SK-N-SH (cell line): ENCODE results near the gene PPP1R36. TPM values are rescaled to one million over a fixed set of nuclear protein-coding genes. Genes with fewer than 3 reads are reported as not detected.

ENCODE experiments used
- CTCF ChIA-PET: fragments of 300-600, 350-600 bp; formaldehyde crosslinking; extraction: SDS; loops from one replicate; lab custom pipeline; 2021; lab: Yijun Ruan, JAX
- POLR2A ChIA-PET: fragments of 350-600 bp; sonication (Branson Sonifier 250); formaldehyde crosslinking; extraction: SDS; loops from one replicate; lab custom pipeline; 2020; ENCODE audit warnings: antibody characterized with exemption, inconsistent platforms; lab: Yijun Ruan, JAX
- DNase-seq: peaks from one replicate; pipeline ENCODE4 v3.0.0; 2012
- H2AFZ ChIP-seq: fragments of 200-600 bp; sonication (generic); 2 replicates; pipeline ENCODE4 v1.8.1; 2016; ENCODE audit warnings: antibody characterized with exemption, mild to moderate bottlenecking, low read depth
- H3F3A ChIP-seq: fragments of 200-600 bp; sonication (generic); replicated peaks from 2 replicates; pipeline ENCODE3; 2016; ENCODE audit warnings: antibody characterized with exemption, mild to moderate bottlenecking; ENCODE audit not compliant: insufficient read depth
- H3K27ac ChIP-seq, 2 experiments: fragments of 200-500 bp in 1 of 2; fragments of 200-600 bp in 1 of 2; sonication (Bioruptor generic) in 1 of 2; sonication (generic), shearing (Covaris generic) in 1 of 2; 2 replicates each; pipeline versions ENCODE4 v1.5.1 to v1.6.1; 2014 to 2016; ENCODE audit warnings: low read depth in 2 of 2, inconsistent platforms in 1 of 2, low read length in 1 of 2, mild to moderate bottlenecking in 1 of 2, mixed read lengths in 1 of 2
- H3K27me3 ChIP-seq: fragments of 200-600 bp; sonication (generic), shearing (Covaris generic); 2 replicates; pipeline ENCODE4 v1.6.1; 2016; ENCODE audit warnings: mixed run types; ENCODE audit not compliant: insufficient read depth
- H3K36me3 ChIP-seq, 2 experiments: fragments of 200-500 bp in 1 of 2; fragments of 200-600 bp in 1 of 2; sonication (Bioruptor generic) in 1 of 2; sonication (generic) in 1 of 2; replicated peaks in 1 of 2; 2 replicates each; pipeline versions ENCODE3 to v1.5.1; 2014 to 2016; ENCODE audit warnings: low read length in 1 of 2, mild to moderate bottlenecking in 1 of 2; ENCODE audit not compliant: insufficient read depth in 2 of 2, control insufficient read depth in 1 of 2
- H3K4me1 ChIP-seq, 2 experiments: fragments of 200-500 bp in 1 of 2; fragments of 200-600 bp in 1 of 2; sonication (Bioruptor generic) in 1 of 2; sonication (generic), shearing (Covaris generic) in 1 of 2; 2 replicates each; pipeline versions ENCODE4 v1.5.1 to v1.6.1; 2014 to 2016; ENCODE audit warnings: low read depth in 1 of 2, low read length in 1 of 2, mixed run types in 1 of 2; ENCODE audit not compliant: insufficient read depth in 2 of 2, control insufficient read depth in 1 of 2
- H3K4me2 ChIP-seq: fragments of 200-600 bp; sonication (generic), shearing (Covaris generic); 2 replicates; pipeline ENCODE4 v1.6.1; 2017; ENCODE audit warnings: mixed run types
- H3K4me3 ChIP-seq, 2 experiments: fragments of 200-500 bp in 1 of 2; fragments of 200-600 bp in 1 of 2; sonication (Bioruptor generic) in 1 of 2; sonication (generic), shearing (Covaris generic) in 1 of 2; 2 replicates each; pipeline versions ENCODE4 v1.5.1 to v1.8.1; 2014 to 2016; ENCODE audit warnings: low read depth in 2 of 2, inconsistent platforms in 1 of 2, low read length in 1 of 2, mild to moderate bottlenecking in 1 of 2, mixed read lengths in 1 of 2, moderate library complexity in 1 of 2
- H3K79me2 ChIP-seq: fragments of 200-600 bp; sonication (generic); 2 replicates; pipeline ENCODE4 v1.8.1; 2017; ENCODE audit warnings: mild to moderate bottlenecking; ENCODE audit not compliant: insufficient read depth
- H3K9ac ChIP-seq: fragments of 200-600 bp; sonication (generic); 2 replicates; pipeline ENCODE4 v1.6.1; 2017; ENCODE audit warnings: mixed run types
- H3K9me2 ChIP-seq: fragments of 200-600 bp; sonication (generic); 2 replicates; pipeline ENCODE4 v1.6.1; 2017; ENCODE audit warnings: mixed run types
- H3K9me3 ChIP-seq: fragments of 200-600 bp; sonication (generic); 2 replicates; pipeline ENCODE4 v1.6.1; 2017; ENCODE audit warnings: mixed run types, mild to moderate bottlenecking, moderate library complexity
- H4K20me1 ChIP-seq: fragments of 200-600 bp; sonication (generic); 2 replicates; pipeline ENCODE4 v1.6.1; 2017; ENCODE audit warnings: mild to moderate bottlenecking, mixed run types; ENCODE audit not compliant: insufficient read depth
- CHD2 ChIP-seq: fragments of 150-350 bp; IDR thresholded peaks from 2 replicates; pipeline ENCODE4 v1.6.1; 2018; ENCODE audit warnings: low read length; ENCODE audit not compliant: partially characterized antibody
- CTCF ChIP-seq: fragments of 200-600 bp; sonication (generic); IDR thresholded peaks from 2 replicates; pipeline ENCODE4 v1.6.1; 2017; ENCODE audit warnings: antibody characterized with exemption, mild to moderate bottlenecking, moderate library complexity
- ELF1 ChIP-seq: IDR thresholded peaks from 2 replicates; pipeline ENCODE4 v1.4.0; 2012
- EP300 ChIP-seq, 2 experiments: IDR thresholded peaks; 2 replicates each; pipeline versions ENCODE4 v1.4.0 to v1.6.1; 2012; ENCODE audit warnings: borderline replicate concordance in 1 of 2, low read depth in 1 of 2, low read length in 1 of 2
- EZH2phosphoT487 ChIP-seq: fragments of 200-600 bp; sonication (generic); IDR thresholded peaks from 2 replicates; pipeline ENCODE4 v1.6.1; 2017; ENCODE audit warnings: low read depth, mixed run types, mild to moderate bottlenecking, antibody characterized with exemption, moderate library complexity, borderline replicate concordance
- FOSL2 ChIP-seq: IDR thresholded peaks from 2 replicates; pipeline ENCODE4 v1.4.0; 2012; ENCODE audit warnings: low read depth, mild to moderate bottlenecking, moderate library complexity, borderline replicate concordance
- FOXJ3 ChIP-seq: sonication (generic); formaldehyde crosslinking; IDR thresholded peaks from 2 replicates; pipeline ENCODE4 v1.5.1; 2020; ENCODE audit warnings: mild to moderate bottlenecking, missing genetic modification reagents
- FOXM1 ChIP-seq: IDR thresholded peaks from 2 replicates; pipeline ENCODE4 v1.4.0; 2012; ENCODE audit warnings: low read depth, mild to moderate bottlenecking
- IRF3 ChIP-seq: fragments of 150-350 bp; IDR thresholded peaks from 2 replicates; pipeline ENCODE4 v1.6.1; 2016; ENCODE audit warnings: mild to moderate bottlenecking, low read depth, low read length
- JUND ChIP-seq: IDR thresholded peaks from 2 replicates; pipeline ENCODE4 v1.4.0; 2012
- MXI1 ChIP-seq: IDR thresholded peaks from 2 replicates; pipeline ENCODE4 v1.6.1; 2012; ENCODE audit warnings: mild to moderate bottlenecking, low read depth, low read length, improper control_type of control experiment
- NRF1 ChIP-seq: IDR thresholded peaks from 2 replicates; pipeline ENCODE4 v1.6.1; 2012; ENCODE audit warnings: low read depth, mild to moderate bottlenecking, low read length
- PBX3 ChIP-seq: IDR thresholded peaks from 2 replicates; pipeline ENCODE4; 2012
- RAD21 ChIP-seq: IDR thresholded peaks from 2 replicates; pipeline ENCODE4 v1.6.1; 2012; ENCODE audit warnings: mild to moderate bottlenecking, low read length
- RCOR1 ChIP-seq: fragments of 150-350 bp; IDR thresholded peaks from 2 replicates; pipeline ENCODE4 v1.6.1; 2017; ENCODE audit warnings: antibody characterized with exemption, low read length
- REST ChIP-seq: IDR thresholded peaks from 2 replicates; pipeline ENCODE4 v1.6.1; 2012; ENCODE audit warnings: mild to moderate bottlenecking, low read depth, low read length, moderate library complexity
- RFX5 ChIP-seq: IDR thresholded peaks from 2 replicates; pipeline ENCODE4 v1.6.1; 2012; ENCODE audit warnings: mild to moderate bottlenecking, improper control_type of control experiment, low read length
- RXRA ChIP-seq: IDR thresholded peaks from 2 replicates; pipeline ENCODE4 v1.4.0; 2012; ENCODE audit warnings: low read depth, mild to moderate bottlenecking, borderline replicate concordance
- SMC3 ChIP-seq: IDR thresholded peaks from 2 replicates; pipeline ENCODE4 v1.6.1; 2012; ENCODE audit warnings: low read depth, low read length, improper control_type of control experiment
- TCF12 ChIP-seq: IDR thresholded peaks from 2 replicates; pipeline ENCODE4 v1.4.0; 2012
- YY1 ChIP-seq: IDR thresholded peaks from 2 replicates; pipeline ENCODE4 v1.4.0; 2012; ENCODE audit warnings: low read depth, mild to moderate bottlenecking
- WGBS: methylation state at CpG from one replicate; pipeline ENCODE4 v1.1.6; 2017; ENCODE audit warnings: low lambda C conversion rate; 5-methylcytosine and 5-hydroxymethylcytosine counted together
- polyA plus RNA-seq, 3 experiments: library from polyadenylated mRNA; depleted of rRNA; stranded (reverse); fragments of >200 nt; gene quantifications; 2 replicates each; pipeline ENCODE4 v1.2.3, GENCODE V29; 2012
- TF ChIP-seq, protein P1 (sequence below): IDR thresholded peaks from 2 replicates; pipeline ENCODE4 v1.4.0; 2012; ENCODE audit warnings: low read depth

Gene PPP1R36
- polyA plus RNA-seq, 1 of the 3 experiments (the other 2 are of a cell fraction) = 0.08 TPM

- TF ChIP-seq RFX5 = no peak
- TF ChIP-seq SMC3 = no peak
- TF ChIP-seq RXRA = no peak
- no peak for TF ChIP-seq FOXJ3 (CRISPR knock-in tag)
- TF ChIP-seq FOSL2 = no peak
- TF ChIP-seq FOXM1 = no peak
- no peak for TF ChIP-seq EP300 (IDR thresholded peaks at IDR 0.05; ENCODE audit: borderline replicate concordance in 1 of 2, low read depth in 1 of 2, low read length in 1 of 2)
- peak; percentile 52 for TF ChIP-seq CHD2
- no peak for TF ChIP-seq ELF1
- TF ChIP-seq PBX3 = peak; percentile 99
- no peak for TF ChIP-seq CTCF
- peak; percentile 42 for TF ChIP-seq MXI1
- TF ChIP-seq NRF1 = no peak
- no peak for TF ChIP-seq IRF3
- no peak for TF ChIP-seq JUND
- no peak for TF ChIP-seq EZH2phosphoT487
These were observed 44.6 kb upstream of the PPP1R36 start (continued) for GRCh38 chr14:64504897-64505794.

- peaks cover 16% of the 10 kb centered on the region for H3F3A ChIP-seq
- CTCF ChIA-PET = no interaction called here
- no peak for TF ChIP-seq RFX5
- no peak for TF ChIP-seq YY1
- no peak for TF ChIP-seq FOSL2
- TF ChIP-seq MXI1 = no peak
- no peak for TF ChIP-seq REST
- TF ChIP-seq IRF3 = no peak
- TF ChIP-seq, protein P1, sequence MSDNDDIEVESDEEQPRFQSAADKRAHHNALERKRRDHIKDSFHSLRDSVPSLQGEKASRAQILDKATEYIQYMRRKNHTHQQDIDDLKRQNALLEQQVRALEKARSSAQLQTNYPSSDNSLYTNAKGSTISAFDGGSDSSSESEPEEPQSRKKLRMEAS = no peak
- no peak for TF ChIP-seq RCOR1
- TF ChIP-seq RAD21 = no peak
- TF ChIP-seq ELF1 = no peak
- TF ChIP-seq FOXJ3 (CRISPR knock-in tag) = no peak
- no peak for TF ChIP-seq TCF12
- no peak for TF ChIP-seq SMC3
- TF ChIP-seq FOXM1 = no peak
- H3K9ac ChIP-seq = no peak overlapping the region
- DNase-seq = no peak
- H3K9me2 ChIP-seq = no peaks in the 10 kb centered on the region
- no peaks in the 10 kb centered on the region for H3K9me3 ChIP-seq
- H3K79me2 ChIP-seq = peaks cover 90% of the 10 kb centered on the region
- H3K4me3 ChIP-seq = peak overlapping the region; percentile 6 to 72; a peak in 2 of 4 replicates
- H3K4me1 ChIP-seq = peaks cover 22 to 36% of the 10 kb centered on the region in 2 experiments
- H3K27me3 ChIP-seq = no peaks in the 10 kb centered on the region
- peaks cover 0 to 4% of the 10 kb centered on the region in 2 experiments for H3K36me3 ChIP-seq
- H4K20me1 ChIP-seq = peaks cover 59% of the 10 kb centered on the region
- H3K4me2 ChIP-seq = peak overlapping the region; percentile 98
- WGBS = 72% methylated on average over 3 of the region's 3 CpGs
- no peak overlapping the region for H2AFZ ChIP-seq
- POLR2A ChIA-PET = no interaction called here
- no peak overlapping the region; a peak in 1 of 4 replicates for H3K27ac ChIP-seq
These were observed 43.0 kb upstream of the PPP1R36 start for GRCh38 chr14:64506721-64507120.
